Panc1 (cell line): ENCODE measurements around the gene BAZ2B.

Source experiments
- POLR2AphosphoS5 ChIP-seq: IDR thresholded peaks from 2 replicates; pipeline ENCODE4 v1.6.1; 2012; ENCODE audit warnings: mild to moderate bottlenecking, low read depth, low read length, moderate library complexity
- REST ChIP-seq, 2 experiments: IDR thresholded peaks; 2 replicates each; pipeline ENCODE4 v1.6.1; 2011 to 2012; ENCODE audit warnings: low read depth in 2 of 2, control low read depth in 1 of 2, low read length in 1 of 2, mild to moderate bottlenecking in 1 of 2, moderate library complexity in 1 of 2; ENCODE audit not compliant: insufficient read depth in 1 of 2

- TF ChIP-seq POLR2AphosphoS5 = no peak
- TF ChIP-seq REST (IDR thresholded peaks at IDR 0.05; ENCODE audit: insufficient read depth in 1 of 2, low read depth in 2 of 2, low read length in 1 of 2) = no peak
Observed at GRCh38 chr2:159539701-159540100, 76.6 kb downstream of the BAZ2B start.
